SKM-1 (cell line): Measurements from ENCODE around the gene VWCE.

ENCODE experiments used
- DNase-seq: peaks from one replicate; lab custom pipeline; 2025; ENCODE audit not compliant: unreplicated experiment; lab: John Stamatoyannopoulos, UW

VWCE gene

DNA sequence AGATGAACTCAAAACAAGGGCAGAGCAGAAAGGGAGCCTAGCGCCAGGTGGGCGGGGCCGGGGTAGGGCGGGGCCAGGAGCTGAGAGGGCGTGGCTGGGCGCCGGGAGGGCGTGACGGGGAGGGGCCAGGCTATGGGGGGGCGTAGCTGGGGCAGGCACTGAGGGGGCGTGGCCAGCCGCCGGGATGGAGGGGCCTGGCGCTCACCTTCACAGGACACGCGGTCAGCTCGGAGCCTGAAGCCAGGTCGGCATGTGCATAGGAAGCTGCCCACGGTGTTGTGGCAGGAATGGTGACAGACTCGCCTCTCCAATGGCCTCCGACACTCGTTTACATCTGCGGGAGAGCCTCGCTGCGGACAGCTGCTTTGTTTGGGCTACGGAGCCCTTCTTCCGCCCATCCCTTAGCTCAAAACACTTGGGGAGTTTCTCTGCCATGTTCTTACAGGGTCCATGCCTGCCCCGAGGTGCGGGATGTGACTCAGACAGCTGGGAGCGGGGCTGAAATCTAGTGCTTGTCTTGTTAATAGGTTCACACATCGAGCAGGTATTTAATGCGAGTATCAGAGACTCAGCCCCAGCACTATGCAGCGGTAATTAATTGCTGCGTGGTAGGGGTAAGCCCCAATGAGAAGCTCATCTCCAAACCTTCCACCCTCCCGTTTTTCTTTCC is 13.4 kb downstream of the VWCE start:
- DNase-seq, result no peak

- no peak for DNase-seq
Observed at GRCh38 chr11:61280883-61281580, 14.1 kb downstream of the VWCE start.

GRCh38 chr11:61279934-61280659 is 15.0 kb downstream of the VWCE start:
- DNase-seq, result no peak

DNA sequence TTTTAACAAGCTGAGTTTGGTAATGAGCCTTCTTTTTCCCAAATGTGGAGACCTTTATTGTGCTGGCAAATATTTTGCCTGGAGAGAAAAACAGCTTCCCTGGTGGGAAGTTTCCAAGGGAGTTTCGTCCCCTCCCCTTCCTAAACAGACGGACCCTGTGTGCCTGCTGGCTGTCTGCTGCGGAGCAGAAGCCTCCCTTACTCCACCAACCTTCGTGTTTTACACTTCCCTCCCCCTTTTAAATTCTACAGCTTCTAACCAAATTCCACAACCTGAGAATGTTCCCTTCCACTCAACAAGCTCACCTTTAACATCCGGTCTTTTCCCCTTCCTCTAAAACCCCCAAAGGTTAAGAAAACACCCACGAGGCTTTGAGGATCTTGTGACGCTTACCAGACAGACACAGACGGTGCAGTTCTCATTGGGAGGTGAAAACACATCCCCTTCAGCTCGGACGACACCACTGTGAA is 17.1 kb downstream of the VWCE start:
- DNase-seq, result no peak

- DNase-seq, result no peak
Observed at GRCh38 chr11:61277186-61278000, 17.7 kb downstream of the VWCE start.

GRCh38 chr11:61275191-61275590 is 19.9 kb downstream of the VWCE start:
- no peak for DNase-seq

- DNase-seq, result no peak
Observed at GRCh38 chr11:61274084-61274483, 21.0 kb downstream of the VWCE start.

- no peak for DNase-seq
Observed at GRCh38 chr11:61273178-61274078, 21.7 kb downstream of the VWCE start.

GRCh38 chr11:61272731-61273130 is 22.4 kb downstream of the VWCE start:
- no peak for DNase-seq

DNA sequence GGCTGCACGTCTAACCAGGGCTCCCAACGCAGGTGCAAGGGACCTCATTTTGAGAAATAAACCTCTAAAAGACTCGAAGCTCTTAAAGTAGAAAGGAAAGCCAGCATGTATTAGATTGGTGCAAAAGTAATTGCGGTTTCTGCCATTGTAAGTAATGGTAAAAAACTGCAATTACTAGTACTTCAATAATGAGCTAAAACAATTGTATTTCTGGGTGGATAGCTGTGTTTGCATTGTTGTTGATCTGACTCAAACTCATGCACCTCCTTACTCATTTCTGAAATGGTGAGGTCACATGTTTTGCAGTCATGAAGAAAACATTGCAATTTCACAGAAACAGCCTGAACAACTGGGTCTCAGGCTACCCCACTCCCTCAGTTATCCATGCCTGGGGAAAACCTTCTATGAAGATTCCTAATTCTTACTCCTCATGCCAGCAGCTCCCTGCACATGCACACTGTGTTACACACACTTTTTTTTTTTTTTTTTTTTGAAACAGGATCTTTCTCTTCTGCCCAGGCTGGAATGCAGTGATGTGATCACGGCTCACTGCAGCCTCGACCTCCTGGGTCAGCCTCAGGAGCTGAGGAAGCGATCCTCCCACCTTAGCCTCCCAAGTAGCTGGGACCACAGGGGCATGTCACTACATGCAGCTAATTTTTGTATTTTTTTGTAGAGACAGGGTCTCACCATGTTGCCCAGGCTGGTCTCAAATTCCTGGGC is 24.6 kb downstream of the VWCE start:
- DNase-seq, result no peak

GRCh38 chr11:61268588-61269250 is 26.4 kb downstream of the VWCE start:
- no peak for DNase-seq

- no peak for DNase-seq
Observed at GRCh38 chr11:61267437-61267841, 27.7 kb downstream of the VWCE start.

- DNase-seq, result no peak
Observed at GRCh38 chr11:61266602-61267001, 28.5 kb downstream of the VWCE start.

- no peak for DNase-seq
Observed at GRCh38 chr11:61265357-61265756, 29.8 kb downstream of the VWCE start.

- no peak for DNase-seq
Observed at GRCh38 chr11:61264795-61265194, 30.3 kb downstream of the VWCE start.

- DNase-seq, result no peak
Observed at GRCh38 chr11:61264371-61264770, 30.7 kb downstream of the VWCE start.

- DNase-seq, result no peak
Observed at GRCh38 chr11:61259363-61259762, 35.8 kb downstream of the VWCE start.

DNA sequence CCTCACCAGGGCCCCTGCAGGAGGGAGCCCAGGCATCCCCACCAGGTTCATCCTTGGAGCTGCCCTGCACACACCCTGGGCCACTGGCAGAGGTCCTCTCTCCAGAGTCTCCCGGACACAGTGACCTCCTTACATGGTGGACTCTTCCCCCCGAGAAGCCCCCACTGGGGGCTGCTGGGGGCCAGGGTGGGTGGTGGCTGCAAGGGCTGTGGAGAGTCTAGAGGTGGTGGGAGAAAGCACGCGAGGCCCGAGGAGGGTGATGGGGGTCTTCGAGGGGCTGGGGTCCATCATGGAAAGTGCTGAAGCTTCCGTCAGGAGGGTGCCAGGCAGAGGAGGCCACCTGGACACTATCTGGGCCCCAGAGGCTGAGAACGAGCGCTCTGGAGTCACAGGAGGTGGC is 36.6 kb downstream of the VWCE start:
- DNase-seq, result no peak
